Measurements from ENCODE around the gene LAMA5. TPM values are rescaled to one million over a fixed set of nuclear protein-coding genes. Genes with fewer than 3 reads are reported as not detected.

Gene LAMA5
- total RNA-seq, 1 donor from 2014 or later, result 0.70 TPM

DNA sequence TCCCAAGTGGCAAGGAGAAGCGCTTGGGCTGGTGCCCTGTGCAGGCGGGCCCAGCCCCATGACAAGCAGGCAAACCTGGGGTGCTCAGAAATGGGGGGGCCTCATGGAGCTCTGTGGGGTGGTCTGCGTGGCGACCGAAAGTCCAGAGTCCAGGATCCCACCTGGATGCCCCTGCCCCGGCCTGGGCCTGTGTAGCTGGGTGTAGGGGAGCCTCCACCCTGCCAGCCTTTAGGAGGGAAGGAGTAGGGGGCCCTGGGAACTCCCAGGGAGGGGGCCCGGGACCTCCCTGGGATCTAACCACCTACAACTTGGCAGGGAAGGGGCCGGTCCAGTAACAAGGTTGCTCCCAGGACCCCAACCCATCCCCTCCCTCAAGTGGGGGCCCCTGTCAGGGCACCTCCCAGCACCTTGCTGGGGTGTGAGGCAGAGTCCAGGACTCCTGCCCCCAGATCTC is 4.5 kb upstream of the LAMA5 start:
- intact Hi-C loops (cut with micrococcal nuclease), result no loop called here

DNA sequence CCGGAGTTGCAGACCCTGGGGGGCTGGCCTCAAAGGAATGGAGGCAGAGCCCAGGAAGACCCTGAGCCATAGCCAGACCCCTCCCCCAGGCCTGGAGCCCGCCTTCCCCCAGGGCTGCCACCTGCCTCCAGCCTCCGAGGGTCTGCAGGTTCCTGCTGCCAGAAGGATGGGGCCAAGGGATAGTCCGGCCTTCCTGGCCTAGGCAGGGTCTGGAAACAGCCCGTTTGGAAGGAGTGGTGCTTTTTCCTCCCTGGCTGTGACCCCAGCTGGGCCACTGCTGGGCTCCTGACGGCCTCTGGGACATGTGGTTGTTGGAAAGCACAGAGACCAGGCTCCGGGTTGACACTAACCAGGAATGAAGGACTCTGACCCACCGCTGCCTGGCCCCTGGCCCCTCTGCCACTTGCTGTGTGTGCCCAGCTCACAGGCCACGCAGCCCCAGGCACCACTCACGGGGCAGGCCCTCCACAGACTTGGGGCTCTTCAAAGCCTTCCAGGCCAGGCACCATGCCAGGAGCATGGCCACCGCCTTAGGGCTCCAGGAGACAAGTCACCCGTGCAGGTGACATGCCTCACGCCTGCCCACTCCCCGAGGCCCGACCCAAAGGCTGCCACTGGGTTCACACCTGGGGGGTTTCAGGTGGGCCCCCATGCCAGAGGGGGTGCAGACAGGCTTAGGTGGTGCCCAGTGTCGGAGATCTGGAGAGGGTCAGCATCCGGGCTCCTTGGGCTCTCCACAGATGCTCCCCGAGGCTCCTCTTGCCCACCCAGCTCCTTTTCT is 3.9 kb upstream of the LAMA5 start:
- intact Hi-C loops (cut with micrococcal nuclease), result no loop called here

DNA sequence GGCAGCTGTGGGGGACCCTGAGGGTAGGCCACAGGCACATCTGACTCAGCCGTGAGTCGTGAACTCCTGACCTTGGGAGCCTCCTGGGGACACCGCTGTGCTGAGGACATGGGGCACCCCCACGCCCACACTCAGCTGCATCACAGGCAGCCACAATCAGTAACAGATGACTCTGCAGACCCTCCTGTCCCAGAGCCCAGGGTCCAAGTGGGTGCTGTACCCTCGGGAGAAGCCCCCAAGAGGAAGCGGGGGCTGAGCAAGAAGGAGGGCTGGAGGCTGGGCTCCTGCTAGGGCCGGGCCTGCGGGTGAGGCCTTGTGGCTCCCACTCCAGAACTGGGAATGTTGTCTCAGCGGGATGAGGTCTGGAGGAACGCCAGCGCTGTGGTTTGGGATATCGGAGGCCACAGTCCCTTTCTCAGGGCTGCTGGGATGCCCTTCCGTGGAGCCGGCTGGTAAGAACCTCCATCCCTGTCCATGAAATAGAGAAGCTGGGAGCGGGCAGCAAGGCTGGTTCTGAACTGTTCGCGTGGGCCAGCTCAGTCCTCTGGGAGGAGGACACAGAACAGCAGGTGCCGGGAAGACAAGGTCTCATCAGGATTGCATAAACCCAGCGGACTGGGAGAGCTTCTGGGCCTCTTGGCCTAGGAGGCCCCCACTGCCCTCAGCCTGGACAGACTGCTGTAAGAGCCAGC is 3.1 kb upstream of the LAMA5 start:
- intact Hi-C loops (cut with micrococcal nuclease), result no loop called here

DNA sequence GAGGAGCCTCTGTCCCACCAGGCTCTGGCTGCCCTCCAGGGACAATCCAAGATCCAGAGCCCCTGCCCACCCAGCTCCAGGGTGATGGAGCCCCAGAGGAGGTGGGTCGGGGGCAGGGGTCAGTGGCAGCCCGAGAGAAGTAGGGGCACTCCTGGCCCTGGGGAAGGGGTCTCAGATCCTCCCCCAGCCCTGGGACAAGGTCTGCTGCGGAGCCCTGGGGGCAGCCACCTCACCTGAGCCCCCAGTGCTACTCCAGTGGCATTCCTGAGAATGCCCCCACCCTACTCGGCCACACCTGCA is 2.7 kb upstream of the LAMA5 start:
- intact Hi-C loops (cut with micrococcal nuclease), result no loop called here

DNA sequence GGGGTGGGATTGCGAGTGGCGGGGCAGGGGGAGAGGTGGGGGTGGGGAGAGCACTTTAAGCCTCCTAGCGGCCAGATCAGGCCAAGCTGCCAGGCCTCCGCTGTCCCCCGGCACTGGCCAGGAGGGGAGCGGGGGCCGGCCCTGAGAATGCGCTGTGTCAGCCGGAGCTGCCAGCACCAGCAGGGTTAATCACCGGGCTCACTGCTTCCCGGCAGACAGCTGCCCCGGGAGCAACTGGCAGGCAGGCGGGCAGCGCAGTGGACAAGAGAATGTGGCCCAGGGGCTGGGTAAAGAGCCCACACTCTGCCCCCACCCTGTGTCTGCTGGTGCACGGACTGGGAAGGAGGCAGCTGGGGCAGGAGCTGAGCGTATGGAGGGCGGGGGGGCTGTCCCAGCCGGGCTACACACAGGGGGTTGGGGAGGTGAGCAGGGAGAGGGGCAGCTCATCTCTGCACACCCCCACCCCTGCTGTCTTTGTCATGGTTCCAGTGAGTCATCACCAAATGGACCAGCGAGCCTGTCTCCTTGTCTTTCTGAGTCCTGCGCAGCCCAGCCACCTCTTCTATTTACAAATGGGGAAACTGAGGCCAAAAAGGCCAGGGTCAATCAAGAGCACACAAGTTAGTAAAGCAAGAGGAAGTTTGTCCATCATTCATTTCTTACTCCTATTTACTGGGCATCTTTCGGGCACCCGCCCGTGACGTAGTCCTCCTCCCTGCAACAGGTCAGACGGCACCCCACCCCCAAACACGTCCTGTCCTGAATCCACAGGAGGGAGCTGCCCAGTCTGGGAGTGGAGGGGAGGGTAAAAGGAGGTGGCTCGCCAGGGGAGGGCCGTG is 2.1 kb upstream of the LAMA5 start:
- intact Hi-C loops (cut with micrococcal nuclease), result no loop called here

- intact Hi-C loops (cut with micrococcal nuclease), result no loop called here
Observed at GRCh38 chr20:62368392-62368975, 1.4 kb upstream of the LAMA5 start.

DNA sequence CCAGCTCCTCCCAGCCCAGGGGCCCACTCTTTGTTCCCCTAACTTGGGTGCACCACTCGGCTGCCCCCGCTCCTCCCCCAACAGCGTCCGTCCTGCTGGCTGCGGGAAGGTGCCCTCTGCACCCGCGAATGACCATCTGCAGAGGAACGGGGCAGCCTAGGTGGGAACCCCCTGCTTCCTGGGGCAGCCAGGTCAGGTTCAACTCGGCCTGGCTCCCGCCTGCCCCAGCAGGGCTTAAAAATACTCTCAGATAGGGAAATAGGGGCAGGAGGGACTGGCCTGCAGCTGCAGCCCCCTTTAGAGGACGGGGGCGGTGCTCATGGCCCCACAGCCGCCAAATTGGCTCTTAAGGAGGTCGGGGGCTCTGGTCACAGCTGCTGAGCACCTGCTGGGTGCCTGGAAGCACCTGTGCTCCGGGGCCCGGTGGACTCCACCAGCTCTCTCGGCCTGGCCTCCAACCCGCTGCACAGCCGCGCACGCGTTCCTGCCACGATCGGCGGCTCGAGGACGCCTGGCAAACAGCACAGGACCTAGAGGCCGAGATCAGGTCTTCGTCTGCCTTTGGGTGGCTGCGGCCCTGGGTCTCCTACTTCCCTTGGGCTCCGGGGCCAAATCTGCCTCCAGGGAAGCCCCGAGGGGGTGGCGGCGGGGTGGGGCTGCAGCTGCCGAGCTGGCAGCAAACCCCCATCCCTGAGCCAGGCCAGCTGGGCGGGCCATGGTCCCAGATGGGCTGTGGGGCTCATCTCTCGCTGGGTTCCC is 700 bp upstream of the LAMA5 start:
- intact Hi-C loops (cut with micrococcal nuclease), result no loop called here

- intact Hi-C loops (cut with micrococcal nuclease), result no loop called here
Observed at GRCh38 chr20:62366370-62367135, 559 bp downstream of the LAMA5 start.

GRCh38 chr20:62365814-62366369 is 1.2 kb downstream of the LAMA5 start:
- intact Hi-C loops (cut with micrococcal nuclease), result loop anchor here (1.0 kb wide), 1 partner anchor 64 kb away; the partner anchor contains the start of gene ADRM1

GRCh38 chr20:62364911-62365736 is 2.0 kb downstream of the LAMA5 start:
- intact Hi-C loops (cut with micrococcal nuclease), result loop anchor here (1.0 kb wide), 1 partner anchor 63 kb away; the partner anchor contains the start of gene ADRM1

DNA sequence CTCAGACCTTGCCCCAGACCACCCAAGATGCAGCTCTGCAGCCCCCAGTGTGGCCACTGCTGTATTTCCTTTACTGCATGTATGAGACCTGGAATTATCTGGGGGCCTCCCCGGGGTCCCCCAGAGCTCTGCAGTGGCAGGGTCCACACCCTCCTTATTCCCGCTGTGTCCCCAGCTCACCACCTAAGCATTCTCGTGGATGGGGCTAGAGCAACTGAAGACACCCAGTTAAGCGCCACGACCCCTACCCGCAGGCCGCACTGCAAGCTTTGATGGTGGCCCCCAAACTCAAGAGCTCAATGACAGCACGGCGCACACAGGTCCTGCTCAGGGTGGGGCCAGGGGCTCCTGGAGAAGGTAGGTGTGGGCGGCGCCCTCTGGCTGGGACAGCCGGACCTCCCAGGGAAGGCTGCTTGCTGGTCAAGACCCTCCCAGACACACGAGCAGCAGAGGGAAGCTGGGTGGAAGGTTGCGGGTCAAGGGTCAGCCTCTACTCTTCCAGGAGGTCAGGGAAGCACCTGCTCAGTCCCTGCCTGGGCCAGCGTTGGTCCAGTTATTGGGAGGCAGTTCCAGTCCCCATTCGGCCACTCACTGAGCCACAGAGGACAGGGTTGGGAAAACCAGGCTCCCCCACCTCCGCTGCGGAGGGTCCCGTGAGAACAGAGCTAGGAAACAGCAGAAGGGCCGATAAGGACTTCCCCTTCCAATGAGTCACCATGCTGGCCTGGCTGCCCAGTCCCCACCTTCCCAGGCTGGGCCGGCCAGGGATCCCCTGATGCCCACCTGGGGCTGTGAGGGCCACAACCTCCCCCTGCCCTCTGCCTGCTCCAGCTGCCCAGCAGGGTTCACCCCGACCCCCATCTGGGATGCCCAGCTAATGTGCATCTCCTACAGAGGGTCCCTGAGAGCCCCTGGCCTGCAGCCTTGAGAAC is 2.9 kb downstream of the LAMA5 start:
- intact Hi-C loops (cut with micrococcal nuclease), result no loop called here

- intact Hi-C loops (cut with micrococcal nuclease), result no loop called here
Observed at GRCh38 chr20:62362991-62363919, 3.9 kb downstream of the LAMA5 start.

DNA sequence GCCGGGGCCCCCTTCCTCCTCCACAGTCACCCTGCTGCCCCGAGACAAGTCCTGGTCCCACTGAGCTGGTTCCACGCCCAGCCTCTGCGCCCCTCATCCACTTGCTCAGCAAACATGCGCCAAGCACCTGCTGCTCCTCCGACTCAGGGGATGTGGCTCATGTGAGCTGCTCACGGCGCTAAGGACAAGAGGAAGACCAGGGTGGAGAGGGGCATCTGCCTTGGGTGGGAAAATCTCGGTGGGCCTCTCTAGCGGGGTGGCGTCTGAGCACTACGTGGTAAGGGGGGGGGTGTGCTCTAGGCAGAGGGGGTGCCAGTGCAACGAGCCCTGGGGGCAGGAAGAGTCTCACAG is 4.5 kb downstream of the LAMA5 start:
- intact Hi-C loops (cut with micrococcal nuclease), result no loop called here

DNA sequence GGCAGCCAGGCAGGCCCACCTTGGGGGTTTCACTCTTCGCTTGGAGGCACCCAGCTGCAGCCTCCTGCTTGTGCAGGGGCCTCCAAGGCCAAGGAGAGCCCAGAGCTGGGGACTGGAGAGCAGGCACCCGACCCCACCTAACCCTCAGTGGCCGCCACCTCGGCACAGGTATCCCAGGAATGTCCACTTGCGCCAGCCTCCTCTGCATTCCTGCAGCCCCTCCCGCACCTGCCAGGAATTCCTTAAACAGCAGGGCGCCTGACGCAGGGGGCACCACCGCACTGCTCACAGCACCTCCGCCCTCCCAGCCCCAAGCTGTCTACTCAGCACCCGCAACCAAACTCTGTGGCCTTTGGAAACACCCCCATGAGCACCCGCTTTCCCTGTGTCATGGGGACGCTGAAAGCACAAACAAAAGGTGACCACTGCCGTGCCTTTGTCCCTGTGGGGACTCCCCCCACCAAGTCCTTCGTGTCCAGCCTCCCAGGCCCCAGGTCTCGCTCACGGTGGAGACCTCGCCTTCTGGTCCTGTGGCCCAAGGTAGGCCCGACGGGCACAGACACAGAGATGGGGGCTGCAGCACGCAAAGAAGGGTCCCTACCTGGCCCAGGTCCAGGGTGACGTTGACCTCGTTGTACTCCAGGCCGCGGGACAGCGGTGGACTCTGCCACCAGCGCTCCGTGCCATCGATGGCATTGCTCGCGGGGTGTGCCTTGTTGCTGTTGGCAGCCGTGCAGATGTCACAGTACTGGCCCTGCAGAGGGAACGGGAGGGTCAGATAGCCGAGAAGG is 5.1 kb downstream of the LAMA5 start:
- intact Hi-C loops (cut with micrococcal nuclease), result no loop called here

- intact Hi-C loops (cut with micrococcal nuclease), result no loop called here
Observed at GRCh38 chr20:62360854-62361798, 6.0 kb downstream of the LAMA5 start.

Measured in T-helper 2 cell treated with Interferon-gamma antibody and Interleukin-4, amounts not matched to agents 100 ng/mL and 5 ng/mL, for 36 hours (primary cell).